ENCODE measurements around the gene TJP1.

TJP1 gene

DNA sequence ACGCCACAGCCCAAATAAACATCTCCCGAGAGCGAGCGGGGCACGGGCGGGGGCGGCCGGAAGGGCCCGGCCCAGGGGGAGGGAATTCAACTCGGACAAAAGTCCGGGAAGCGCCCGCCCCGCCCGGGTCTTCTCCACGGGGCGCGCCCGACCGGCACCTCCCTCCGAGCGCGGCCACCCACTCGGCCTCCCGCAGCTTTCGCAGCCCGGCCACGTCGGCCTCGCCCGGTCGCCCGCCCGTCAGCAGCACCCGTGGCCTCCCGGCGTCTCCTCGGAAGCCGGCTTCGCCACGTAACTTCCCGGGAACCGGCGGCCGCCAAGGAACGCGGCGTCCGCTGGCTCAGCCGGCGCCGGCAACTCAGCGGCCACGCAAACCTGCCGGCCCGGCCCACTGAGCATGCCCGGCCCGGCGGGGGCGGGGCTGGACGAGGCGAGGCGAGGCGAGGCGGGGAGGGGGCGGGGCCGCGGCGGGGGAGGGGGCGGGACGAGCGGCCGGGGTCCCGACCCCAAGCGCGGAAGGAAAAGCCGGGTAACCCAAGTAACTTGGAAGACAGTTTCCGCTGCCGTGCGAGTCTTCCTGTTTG, at the start of gene TJP1:
TSS of gene TJP1 (minus strand) at position 369 of the 584 bp plus-strand sequence. CDS start 440 bp downstream, outside the sequence.
- DNase-seq (ENCODE audit: low read depth), result no peak

DNA sequence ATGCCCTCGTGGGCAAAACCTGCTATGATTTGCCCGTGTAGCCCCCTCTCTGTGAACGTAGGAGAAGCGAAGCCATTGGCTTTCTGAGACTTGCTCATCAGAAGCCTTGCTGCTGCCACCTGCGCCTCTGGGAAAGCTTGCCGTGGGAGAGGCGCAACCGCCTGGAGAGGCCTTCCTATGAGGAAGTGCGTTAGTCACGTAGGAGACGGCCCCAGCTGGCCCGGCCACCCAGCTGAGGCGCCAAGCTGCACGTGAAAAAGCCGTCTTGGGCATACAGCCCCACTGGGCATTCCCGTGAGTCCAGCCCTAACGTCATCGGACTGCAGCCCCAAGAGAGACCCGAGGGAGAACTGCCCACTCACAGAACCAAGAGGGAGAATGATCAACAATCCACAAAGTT, 49.1 kb upstream of the TJP1 start:
- no peak for DNase-seq (ENCODE audit: low read depth)

DNA sequence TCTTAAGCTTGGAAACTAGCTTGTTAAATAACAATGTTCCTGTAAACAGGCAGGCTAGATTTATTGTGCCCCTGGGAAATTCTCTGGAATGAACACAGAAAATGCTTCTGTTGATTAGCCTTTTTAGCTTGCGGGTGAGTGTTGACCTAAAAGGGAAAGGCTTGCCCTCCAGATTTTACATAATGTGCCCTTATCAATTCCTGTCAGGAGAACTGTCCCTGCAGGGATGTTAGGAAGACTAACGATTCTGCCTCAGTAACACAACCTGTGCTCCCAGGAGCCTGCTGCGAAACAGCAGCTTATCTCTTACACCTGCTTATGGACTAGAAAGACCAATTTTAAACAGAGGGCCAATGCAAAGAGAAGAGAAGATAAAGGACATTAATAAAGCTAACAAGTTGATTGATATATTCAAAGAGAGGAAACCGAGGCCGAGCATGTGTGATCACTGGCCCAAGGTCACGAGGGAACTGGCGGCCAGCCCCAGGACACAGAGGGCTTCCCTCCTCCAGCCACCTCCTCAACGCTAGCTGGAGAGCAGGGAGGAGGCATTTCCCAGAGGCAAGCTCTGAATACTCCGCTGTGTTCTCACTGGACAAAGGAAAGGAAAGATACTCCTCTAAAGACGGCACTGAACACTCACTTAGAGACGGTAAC, 48.4 kb upstream of the TJP1 start:
- no peak for DNase-seq (ENCODE audit: low read depth)

- DNase-seq (ENCODE audit: low read depth), result no peak
Observed at GRCh38 chr15:29867241-29868000, 45.2 kb upstream of the TJP1 start.

DNA sequence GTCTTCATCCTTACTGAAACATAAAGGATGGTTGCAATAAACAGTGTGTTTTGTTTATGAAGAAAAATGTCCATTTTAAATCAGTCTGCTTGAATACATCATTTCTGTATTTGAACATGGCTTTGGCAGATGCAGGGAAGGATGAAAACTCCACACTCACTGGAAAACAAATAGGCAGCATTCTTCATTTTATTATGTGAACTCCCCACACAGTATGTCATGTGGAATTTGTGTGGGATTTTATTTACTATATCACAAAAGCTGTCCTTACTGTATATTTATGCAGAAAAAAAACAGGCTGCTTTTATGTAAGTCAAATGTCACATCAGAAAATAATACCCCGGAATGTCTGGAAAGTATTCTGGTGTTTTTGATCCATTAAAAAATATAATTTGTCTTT, 44.1 kb upstream of the TJP1 start:
- DNase-seq (ENCODE audit: low read depth), result no peak

GRCh38 chr15:29864501-29864900, 42.2 kb upstream of the TJP1 start:
- no peak for DNase-seq (ENCODE audit: low read depth)

GRCh38 chr15:29863438-29863837, 41.2 kb upstream of the TJP1 start:
- DNase-seq (ENCODE audit: low read depth), result no peak

DNA sequence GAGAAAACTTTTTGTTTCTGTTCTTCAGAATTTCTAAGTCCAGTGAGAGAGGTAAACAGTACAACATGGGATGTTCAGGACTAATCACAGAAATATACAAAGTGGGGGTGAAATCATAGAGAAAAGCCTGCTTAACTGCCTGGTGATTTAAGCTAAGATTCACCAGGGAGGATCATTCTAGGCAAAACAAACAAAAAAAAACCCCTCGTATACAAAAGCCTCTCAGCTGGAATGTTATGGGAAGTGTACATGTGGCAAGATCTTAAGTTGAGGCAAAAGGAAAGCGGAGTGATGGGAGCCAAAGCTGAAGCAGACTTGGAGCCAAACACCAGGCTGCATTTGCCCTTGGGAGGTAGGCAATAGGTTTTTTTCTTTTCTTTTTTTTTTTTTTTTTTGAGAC, 40.0 kb upstream of the TJP1 start:
- DNase-seq (ENCODE audit: low read depth), result no peak

DNA sequence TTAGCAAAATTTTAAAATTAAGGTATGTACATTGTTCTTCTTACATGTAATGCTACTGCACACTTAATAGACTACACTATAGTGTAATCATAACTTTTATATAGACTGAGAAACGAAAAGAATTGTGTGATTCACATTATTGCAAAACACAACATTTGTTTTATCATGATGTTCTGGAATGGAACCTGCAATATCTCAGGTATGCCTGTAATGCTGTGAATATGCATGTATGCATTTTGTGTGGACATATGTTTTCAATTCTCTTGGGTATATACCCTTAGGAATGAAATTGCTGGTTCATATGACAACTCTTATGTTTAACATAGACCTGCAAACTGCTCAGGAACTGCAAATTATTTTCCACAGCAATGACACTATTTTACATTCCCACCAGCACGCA, 38.6 kb upstream of the TJP1 start:
- DNase-seq (ENCODE audit: low read depth), result no peak

- no peak for DNase-seq (ENCODE audit: low read depth)
Observed at GRCh38 chr15:29859973-29860715, 37.9 kb upstream of the TJP1 start.

DNA sequence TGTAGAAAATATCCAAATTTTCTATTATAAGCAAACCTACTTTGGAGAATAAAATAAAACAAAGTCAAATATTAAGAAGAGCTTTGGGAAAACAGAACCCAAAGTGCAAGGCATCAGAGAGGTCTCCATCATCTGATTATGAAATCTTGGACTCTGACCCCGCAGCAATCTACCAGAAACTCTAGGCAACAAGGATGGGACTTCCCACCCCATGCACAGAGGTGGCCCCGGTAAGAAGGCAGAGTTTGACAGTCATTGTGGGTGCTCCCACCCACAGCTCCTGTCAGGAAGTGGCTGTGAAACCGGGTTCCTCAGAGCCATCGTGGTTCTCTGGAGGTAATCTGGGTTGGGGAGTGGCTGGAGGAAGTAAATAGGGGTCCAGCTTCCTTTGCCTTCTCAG, 37.0 kb upstream of the TJP1 start:
- DNase-seq (ENCODE audit: low read depth), result no peak

- no peak for DNase-seq (ENCODE audit: low read depth)
Observed at GRCh38 chr15:29857221-29857789, 35.0 kb upstream of the TJP1 start.

- DNase-seq (ENCODE audit: low read depth), result no peak
Observed at GRCh38 chr15:29854413-29854812, 32.1 kb upstream of the TJP1 start.

- no peak for DNase-seq (ENCODE audit: low read depth)
Observed at GRCh38 chr15:29853211-29853987, 31.1 kb upstream of the TJP1 start.

DNA sequence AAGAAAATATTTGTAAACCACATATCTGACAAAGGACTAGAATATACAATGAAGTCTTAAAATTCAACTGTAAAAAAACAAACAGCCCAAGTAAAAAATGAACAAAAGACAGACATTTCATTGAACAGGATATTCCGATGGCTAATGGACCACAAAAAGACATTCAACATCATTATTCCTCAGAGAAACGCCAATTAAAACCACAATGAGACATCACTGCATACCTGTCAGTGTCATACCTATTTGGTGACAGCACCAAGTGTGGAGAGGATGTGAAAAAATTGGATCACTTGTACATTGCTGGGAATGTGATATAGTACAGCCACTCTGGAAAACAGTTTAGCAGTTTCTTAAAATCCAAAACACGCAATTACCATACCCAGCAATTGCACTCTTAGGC, 29.9 kb upstream of the TJP1 start:
- DNase-seq (ENCODE audit: low read depth), result no peak

DNA sequence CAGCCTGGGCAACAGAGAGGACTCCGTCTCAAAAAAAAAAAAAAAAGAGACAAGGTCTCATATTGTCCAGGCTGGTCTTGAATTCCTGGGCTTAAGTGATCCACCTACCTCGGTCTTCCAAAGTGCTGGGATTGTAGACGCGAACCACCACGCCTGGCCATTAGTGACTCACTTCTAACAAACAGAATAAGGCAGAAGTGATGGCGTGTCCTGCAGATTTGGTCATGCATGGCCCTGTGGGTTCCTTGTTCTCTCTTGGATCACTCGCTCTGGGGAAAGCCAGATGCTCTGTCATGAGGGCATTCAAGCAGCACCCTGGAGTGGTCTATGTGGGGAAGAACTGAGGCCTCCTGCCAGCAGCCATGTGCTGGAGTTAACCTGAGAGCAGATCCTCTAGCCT, 27.4 kb upstream of the TJP1 start:
- no peak for DNase-seq (ENCODE audit: low read depth)

GRCh38 chr15:29849218-29849617, 26.9 kb upstream of the TJP1 start:
- no peak for DNase-seq (ENCODE audit: low read depth)

- DNase-seq (ENCODE audit: low read depth), result no peak
Observed at GRCh38 chr15:29844290-29844903, 22.1 kb upstream of the TJP1 start.

- no peak for DNase-seq (ENCODE audit: low read depth)
Observed at GRCh38 chr15:29842290-29842689, 20.0 kb upstream of the TJP1 start.

- DNase-seq (ENCODE audit: low read depth), result no peak
Observed at GRCh38 chr15:29840926-29841325, 18.7 kb upstream of the TJP1 start.

GRCh38 chr15:29840054-29840453, 17.8 kb upstream of the TJP1 start:
- DNase-seq (ENCODE audit: low read depth), result no peak
